Immature natural killer cell (primary cell): ENCODE data around the gene SON. TPM values are rescaled to one million over a fixed set of nuclear protein-coding genes. Genes with fewer than 3 reads are reported as not detected.
"Not testable (repeated sequence)": the region's sequence is repeated elsewhere in the genome, so short reads cannot be mapped to it uniquely, and the experiment has no call there.

ENCODE experiments used
- DNase-seq, 3 donors: peaks; one replicate each; pipeline ENCODE4 v3.0.0; 2022; ENCODE audit warnings: mixed read lengths in 1 of 3
- H3K27ac Mint-ChIP-seq, 6 donors: one replicate each; pipeline ENCODE4 v1.8.0; 2020; ENCODE audit warnings: mixed read lengths in 6 of 6, mild to moderate bottlenecking in 5 of 6, inconsistent platforms in 4 of 6, moderate library complexity in 3 of 6
- H3K27me3 Mint-ChIP-seq, 3 donors: one replicate each; pipeline ENCODE4 v1.8.0; 2020 to 2021; ENCODE audit warnings: low read depth in 3 of 3, mild to moderate bottlenecking in 3 of 3, mixed read lengths in 3 of 3, moderate library complexity in 3 of 3, inconsistent platforms in 1 of 3
- H3K36me3 Mint-ChIP-seq, 3 donors: one replicate each; pipeline ENCODE4 v1.8.0; 2020; ENCODE audit warnings: mixed read lengths in 3 of 3, inconsistent platforms in 2 of 3, mild to moderate bottlenecking in 2 of 3
- H3K4me1 Mint-ChIP-seq, 2 donors: one replicate each; pipeline ENCODE4 v1.8.0; 2020; ENCODE audit warnings: inconsistent platforms in 2 of 2, mild to moderate bottlenecking in 2 of 2, mixed read lengths in 2 of 2, moderate library complexity in 1 of 2
- H3K4me3 Mint-ChIP-seq, 5 donors: one replicate each; pipeline ENCODE4 v1.8.0; 2020; ENCODE audit warnings: mild to moderate bottlenecking in 5 of 5, mixed read lengths in 5 of 5, inconsistent platforms in 3 of 5, moderate library complexity in 3 of 5
- H3K9me3 Mint-ChIP-seq, 6 donors: one replicate each; pipeline ENCODE4 v1.8.0; 2020; ENCODE audit warnings: mild to moderate bottlenecking in 6 of 6, mixed read lengths in 6 of 6, inconsistent platforms in 4 of 6, moderate library complexity in 3 of 6
- polyA plus RNA-seq, 3 donors: library from polyadenylated mRNA; unstranded; fragments of 300-500 nt; fragmentation: Illumina TruSeq; gene quantifications; one replicate each; pipeline ENCODE4 v1.2.3, GENCODE V29; 2021

Gene SON, protein sequence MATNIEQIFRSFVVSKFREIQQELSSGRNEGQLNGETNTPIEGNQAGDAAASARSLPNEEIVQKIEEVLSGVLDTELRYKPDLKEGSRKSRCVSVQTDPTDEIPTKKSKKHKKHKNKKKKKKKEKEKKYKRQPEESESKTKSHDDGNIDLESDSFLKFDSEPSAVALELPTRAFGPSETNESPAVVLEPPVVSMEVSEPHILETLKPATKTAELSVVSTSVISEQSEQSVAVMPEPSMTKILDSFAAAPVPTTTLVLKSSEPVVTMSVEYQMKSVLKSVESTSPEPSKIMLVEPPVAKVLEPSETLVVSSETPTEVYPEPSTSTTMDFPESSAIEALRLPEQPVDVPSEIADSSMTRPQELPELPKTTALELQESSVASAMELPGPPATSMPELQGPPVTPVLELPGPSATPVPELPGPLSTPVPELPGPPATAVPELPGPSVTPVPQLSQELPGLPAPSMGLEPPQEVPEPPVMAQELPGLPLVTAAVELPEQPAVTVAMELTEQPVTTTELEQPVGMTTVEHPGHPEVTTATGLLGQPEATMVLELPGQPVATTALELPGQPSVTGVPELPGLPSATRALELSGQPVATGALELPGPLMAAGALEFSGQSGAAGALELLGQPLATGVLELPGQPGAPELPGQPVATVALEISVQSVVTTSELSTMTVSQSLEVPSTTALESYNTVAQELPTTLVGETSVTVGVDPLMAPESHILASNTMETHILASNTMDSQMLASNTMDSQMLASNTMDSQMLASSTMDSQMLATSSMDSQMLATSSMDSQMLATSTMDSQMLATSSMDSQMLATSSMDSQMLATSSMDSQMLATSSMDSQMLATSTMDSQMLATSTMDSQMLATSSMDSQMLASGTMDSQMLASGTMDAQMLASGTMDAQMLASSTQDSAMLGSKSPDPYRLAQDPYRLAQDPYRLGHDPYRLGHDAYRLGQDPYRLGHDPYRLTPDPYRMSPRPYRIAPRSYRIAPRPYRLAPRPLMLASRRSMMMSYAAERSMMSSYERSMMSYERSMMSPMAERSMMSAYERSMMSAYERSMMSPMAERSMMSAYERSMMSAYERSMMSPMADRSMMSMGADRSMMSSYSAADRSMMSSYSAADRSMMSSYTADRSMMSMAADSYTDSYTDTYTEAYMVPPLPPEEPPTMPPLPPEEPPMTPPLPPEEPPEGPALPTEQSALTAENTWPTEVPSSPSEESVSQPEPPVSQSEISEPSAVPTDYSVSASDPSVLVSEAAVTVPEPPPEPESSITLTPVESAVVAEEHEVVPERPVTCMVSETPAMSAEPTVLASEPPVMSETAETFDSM (N-terminal part only)
- polyA plus RNA-seq, result 100 to 1,000 TPM; 249 to 673 (median 267) TPM

DNA sequence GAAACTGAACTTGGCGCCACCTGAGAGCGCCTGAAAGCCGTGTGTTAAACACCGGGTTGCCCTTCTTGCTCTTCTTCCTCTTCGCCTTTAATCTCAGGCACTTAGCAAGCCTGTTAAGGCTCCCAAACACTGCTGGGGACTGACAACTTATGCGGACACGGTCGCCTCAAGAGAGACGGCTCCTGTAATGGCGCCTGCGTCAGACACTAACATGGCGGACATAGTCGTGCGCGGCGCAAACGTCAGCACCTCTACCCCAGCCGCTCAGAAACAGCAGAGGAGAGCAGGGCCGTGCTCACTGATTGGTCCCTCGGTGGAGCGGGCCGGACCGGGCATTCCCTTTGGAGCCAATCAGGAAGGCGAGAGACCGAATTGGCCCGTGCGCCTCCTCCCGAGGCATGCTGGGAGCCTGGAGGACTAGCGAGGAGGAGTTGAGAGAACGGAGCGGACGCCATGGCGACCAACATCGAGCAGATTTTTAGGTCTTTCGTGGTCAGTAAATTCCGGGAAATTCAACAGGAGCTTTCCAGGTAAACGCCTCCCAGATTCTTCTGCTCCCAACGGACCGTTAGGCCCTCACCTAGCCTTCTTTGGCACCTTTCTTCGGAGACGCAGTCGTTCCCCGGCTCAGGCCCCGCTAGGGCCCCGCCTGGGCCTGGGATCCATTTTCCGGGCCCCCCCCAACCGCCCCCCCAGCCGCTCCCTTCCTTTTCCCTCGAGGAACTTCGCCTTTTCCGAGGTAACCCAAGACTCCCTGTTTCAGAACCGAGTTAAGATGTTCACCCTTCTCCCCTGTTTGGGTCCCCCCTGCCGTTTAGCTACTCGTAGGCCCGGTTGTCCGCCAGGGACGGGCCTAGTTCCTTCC is at the start of gene SON:
Gene SON (plus strand): TSS at position 399 of the 865 bp plus-strand sequence. CDS start 55 bp downstream, at position 454.
- H3K4me1 Mint-ChIP-seq, result peaks cover 48 to 58% of the 10 kb centered on the region in 2 donors
- H3K27me3 Mint-ChIP-seq, result peaks cover 10 to 21% (median 17%) of the 10 kb centered on the region in 3 donors
- H3K9me3 Mint-ChIP-seq, result no peaks in the 10 kb centered on the region
- peak within 1 kb of the TSS; percentile 99 to 100 (median 100) for H3K27ac Mint-ChIP-seq
- peak within 1 kb of the TSS; percentile 94 to 100 (median 98) for H3K4me3 Mint-ChIP-seq
- DNase-seq, result peak; percentile 97
- peaks cover 0 to 3% (median 0%) of the 10 kb centered on the region in 3 donors for H3K36me3 Mint-ChIP-seq

DNA sequence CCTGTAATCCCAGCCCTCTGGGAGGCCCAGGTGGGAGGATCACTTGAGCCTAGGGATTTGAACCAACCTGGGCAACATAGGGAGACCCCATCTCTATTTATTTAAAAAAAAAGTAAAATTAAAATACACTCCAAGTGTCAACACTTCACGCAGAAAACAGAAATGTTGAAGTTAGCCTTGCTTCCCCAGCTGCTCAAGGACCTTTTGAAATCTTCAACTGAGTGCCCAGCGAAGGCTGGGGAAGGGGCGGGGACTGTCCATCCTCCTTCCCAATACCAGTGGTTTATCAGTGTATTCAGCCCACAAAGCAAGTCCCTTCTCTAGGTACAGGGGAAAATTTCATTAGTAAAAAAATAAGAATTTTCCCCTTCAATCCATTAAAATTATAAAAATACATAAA is 49.1 kb upstream of the SON start:
- DNase-seq, result no peak
- Mint-ChIP-seq H3K9me3 (no peaks in the 10 kb centered on the region), H3K27me3 (peaks cover 0 to 4% (median 3%) of the 10 kb centered on the region in 3 donors), H3K27ac (no peak overlapping the region), H3K4me3 (peak overlapping the region in 2 of 5 donors; percentile 16 to 52), H3K36me3 (no peaks in the 10 kb centered on the region), H3K4me1 (peaks cover 10 to 15% of the 10 kb centered on the region in 2 donors)

DNA sequence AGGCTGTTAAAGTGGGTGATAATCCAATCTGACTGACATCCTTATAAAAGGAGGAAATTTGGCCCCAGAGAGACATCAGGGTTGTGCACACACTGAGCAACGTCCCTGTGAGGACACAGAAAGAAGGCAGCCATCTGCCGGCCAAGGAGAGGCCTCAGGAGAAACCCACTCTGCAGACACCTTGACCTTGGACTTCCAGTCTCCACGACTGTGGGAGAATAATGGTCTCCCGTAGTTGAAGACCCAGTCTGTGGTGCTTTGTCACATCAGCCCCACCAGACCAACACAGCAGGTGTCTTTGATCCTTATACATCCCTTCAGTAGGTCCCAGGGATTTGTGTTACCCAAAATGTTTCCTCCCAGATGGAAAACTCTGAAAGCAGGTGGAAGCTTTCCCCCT is 47.1 kb upstream of the SON start:
- Mint-ChIP-seq H3K36me3 (no peaks in the 10 kb centered on the region), H3K4me3 (no peak overlapping the region), H3K27me3 (peaks cover 0 to 3% (median 2%) of the 10 kb centered on the region in 3 donors), H3K27ac (no peak overlapping the region), H3K9me3 (no peaks in the 10 kb centered on the region), H3K4me1 (peaks cover 9 to 13% of the 10 kb centered on the region in 2 donors)
- DNase-seq, result no peak

DNA sequence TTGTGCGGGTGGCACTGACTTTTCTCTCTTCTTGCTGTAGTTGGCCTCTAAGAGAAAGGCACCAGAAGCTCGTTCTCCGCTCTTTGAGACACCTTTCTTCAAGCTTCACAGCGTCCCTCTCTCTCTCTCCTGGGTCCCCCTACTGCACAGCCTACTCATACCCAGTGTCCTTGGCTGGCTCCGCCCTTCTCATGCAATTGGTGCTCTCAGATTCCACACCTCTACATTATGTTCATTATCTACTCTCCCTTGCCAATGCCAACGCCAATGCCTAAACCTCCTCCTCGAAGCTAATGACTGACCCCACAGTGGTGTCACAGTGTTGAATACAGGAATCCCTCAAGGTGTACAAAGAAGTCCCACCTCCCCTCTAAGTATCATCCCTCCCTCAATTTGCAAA is 46.5 kb upstream of the SON start:
- H3K36me3 Mint-ChIP-seq, result no peaks in the 10 kb centered on the region
- H3K4me3 Mint-ChIP-seq, result no peak overlapping the region
- no peaks in the 10 kb centered on the region for H3K9me3 Mint-ChIP-seq
- peaks cover 5 to 8% of the 10 kb centered on the region in 2 donors for H3K4me1 Mint-ChIP-seq
- DNase-seq, result no peak
- peaks cover 0 to 3% (median 0%) of the 10 kb centered on the region in 3 donors for H3K27me3 Mint-ChIP-seq
- H3K27ac Mint-ChIP-seq, result no peak overlapping the region

DNA sequence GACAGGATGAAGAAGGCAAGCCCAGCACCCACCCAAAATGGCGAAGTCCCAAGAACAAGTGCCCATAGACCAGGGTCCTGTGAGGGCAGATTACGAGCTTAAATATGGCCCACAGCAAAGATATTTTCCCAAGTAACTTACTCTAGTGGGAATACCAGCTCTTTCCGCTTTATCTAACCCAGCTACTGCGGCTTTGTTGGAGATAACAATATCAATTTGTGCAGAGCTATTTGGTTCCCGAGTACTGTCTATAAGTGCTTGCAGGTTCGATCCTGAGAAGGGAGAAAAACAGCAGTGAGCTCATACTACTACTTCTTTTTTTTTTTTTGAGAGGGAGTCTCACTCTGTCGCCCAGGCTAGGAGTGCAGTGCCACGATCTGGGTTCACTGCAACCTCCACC is 37.0 kb upstream of the SON start:
- Mint-ChIP-seq H3K36me3 (peaks cover 35 to 46% (median 45%) of the 10 kb centered on the region in 3 donors), H3K4me1 (no peaks in the 10 kb centered on the region)

DNA sequence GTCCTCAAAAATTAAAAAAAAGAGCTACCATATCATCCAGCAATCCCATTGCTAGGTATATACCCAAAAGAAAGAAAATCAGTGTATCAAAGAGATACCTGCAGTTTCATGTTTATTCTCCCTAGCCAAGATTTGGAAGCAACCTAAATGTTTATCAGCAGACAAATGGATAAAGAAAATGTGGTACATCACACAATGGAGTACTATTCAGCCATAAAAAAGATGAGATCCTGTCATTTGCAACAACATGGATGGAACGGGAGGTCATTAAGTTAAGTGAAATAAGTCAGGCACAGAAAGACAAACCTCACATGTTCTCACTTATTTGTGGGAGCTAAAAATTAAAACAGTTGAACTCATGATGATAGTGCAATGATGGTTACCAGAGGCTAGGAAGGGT is 35.8 kb upstream of the SON start:
- not testable (repeated sequence) for H3K9me3 Mint-ChIP-seq, H3K4me1 Mint-ChIP-seq, H3K4me3 Mint-ChIP-seq, H3K27ac Mint-ChIP-seq, H3K27me3 Mint-ChIP-seq, DNase-seq
- peaks cover 42 to 55% (median 55%) of the 10 kb centered on the region in 3 donors for H3K36me3 Mint-ChIP-seq

More for the DNA sequence above, 37.0 kb upstream of the SON start:
- Mint-ChIP-seq H3K9me3 (no peaks in the 10 kb centered on the region), H3K27ac (no peak overlapping the region), H3K4me3 (no peak overlapping the region), H3K27me3 (peaks cover 0 to 2% (median 0%) of the 10 kb centered on the region in 3 donors)
- DNase-seq, result no peak

DNA sequence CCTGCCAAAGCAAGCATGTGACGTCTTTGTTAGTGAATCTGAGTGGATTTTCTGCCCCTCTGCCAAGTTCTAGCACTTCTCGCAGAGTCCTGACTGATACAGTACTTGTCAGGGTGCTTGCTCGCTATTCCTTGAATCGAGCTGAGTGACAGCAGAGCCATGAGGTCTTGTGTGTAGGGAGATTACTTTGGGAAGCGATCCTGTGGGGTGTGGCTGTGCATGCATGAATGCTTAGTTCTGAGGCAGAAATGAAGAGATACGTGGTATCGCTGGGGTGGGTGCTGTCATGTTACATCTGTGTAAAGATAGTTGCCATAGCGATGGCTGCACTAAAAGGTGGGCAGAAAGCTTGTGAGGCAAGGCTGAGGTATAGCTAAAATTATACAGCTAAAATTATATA is 32.0 kb upstream of the SON start:
- H3K27me3 Mint-ChIP-seq, result peaks cover 0 to 1% (median 0%) of the 10 kb centered on the region in 3 donors
- H3K4me1 Mint-ChIP-seq, result no peaks in the 10 kb centered on the region
- H3K27ac Mint-ChIP-seq, result no peak overlapping the region
- H3K36me3 Mint-ChIP-seq, result peaks cover 42 to 53% (median 47%) of the 10 kb centered on the region in 3 donors
- no peaks in the 10 kb centered on the region for H3K9me3 Mint-ChIP-seq
- no peak for DNase-seq
- no peak overlapping the region for H3K4me3 Mint-ChIP-seq

DNA sequence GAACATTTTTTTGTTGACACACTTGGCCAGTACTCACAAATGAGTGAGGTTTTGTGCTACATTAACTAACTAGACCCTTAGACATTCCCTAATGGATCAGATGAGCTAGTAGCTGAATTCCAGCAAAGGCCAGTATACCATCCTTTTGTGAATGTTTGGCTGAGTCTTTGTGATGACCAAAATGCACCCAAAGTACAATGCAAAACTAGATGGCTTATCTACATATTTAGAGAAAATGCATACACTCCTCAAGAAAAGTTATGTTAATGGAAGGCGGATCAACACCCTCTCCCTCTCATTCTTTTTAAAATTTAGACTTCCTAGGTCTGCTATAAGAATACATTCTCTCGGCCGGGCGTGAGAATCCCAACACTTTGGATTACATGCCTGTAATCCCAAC is 31.2 kb upstream of the SON start:
- no peak for DNase-seq
- Mint-ChIP-seq H3K4me1 (no peaks in the 10 kb centered on the region), H3K9me3 (no peaks in the 10 kb centered on the region), H3K27ac (no peak overlapping the region), H3K27me3 (peaks cover 0 to 1% (median 0%) of the 10 kb centered on the region in 3 donors), H3K4me3 (no peak overlapping the region), H3K36me3 (peaks cover 42 to 55% (median 49%) of the 10 kb centered on the region in 3 donors)

DNA sequence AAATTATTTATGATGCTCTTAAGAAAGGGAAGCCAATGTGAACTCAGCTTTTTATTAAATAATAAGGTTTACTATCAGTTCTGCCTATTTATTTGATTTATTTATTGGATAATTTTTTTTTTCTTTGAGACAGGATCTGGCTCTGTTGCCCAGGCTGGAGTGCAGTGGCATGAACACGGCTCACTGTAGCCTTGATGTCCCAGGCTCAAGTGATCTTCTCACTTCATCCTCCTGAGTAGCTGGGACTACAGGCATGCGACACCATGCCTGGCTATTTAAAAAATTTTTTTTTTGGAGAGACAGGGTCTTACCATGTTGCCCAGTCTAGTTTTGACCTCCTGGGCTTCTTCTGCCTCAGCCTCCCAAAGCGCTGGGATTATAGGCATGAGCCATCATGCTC is 30.4 kb upstream of the SON start:
- Mint-ChIP-seq H3K27ac (no peak overlapping the region), H3K4me3 (no peak overlapping the region), H3K9me3 (no peaks in the 10 kb centered on the region), H3K4me1 (no peaks in the 10 kb centered on the region), H3K27me3 (peaks cover 0 to 1% (median 0%) of the 10 kb centered on the region in 3 donors), H3K36me3 (peaks cover 35 to 57% (median 49%) of the 10 kb centered on the region in 3 donors)
- no peak for DNase-seq

DNA sequence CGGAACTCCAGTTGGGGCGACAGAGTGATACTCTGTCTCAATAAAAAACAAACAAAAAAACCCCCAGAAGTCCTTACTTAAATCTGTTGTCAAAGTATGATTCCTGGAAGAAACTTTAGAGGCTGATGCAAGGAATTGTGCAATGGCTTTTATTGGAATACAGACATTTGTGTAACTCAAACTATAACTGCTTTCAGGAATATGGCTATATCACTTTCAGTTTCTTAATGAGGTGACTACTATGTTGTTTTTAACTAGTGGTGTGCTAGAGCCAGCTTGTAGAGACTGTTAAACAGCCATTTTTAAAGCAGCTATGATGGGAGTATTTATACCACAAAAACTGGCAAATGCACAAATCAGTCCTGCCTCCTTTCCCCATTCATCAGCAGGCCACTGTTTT is 28.6 kb upstream of the SON start:
- no peak overlapping the region for H3K4me3 Mint-ChIP-seq
- H3K9me3 Mint-ChIP-seq, result no peaks in the 10 kb centered on the region
- no peak for DNase-seq
- H3K27me3 Mint-ChIP-seq, result peaks cover 0 to 1% (median 0%) of the 10 kb centered on the region in 3 donors
- H3K27ac Mint-ChIP-seq, result peak overlapping the region in 1 of 6 donors; percentile 25
- H3K36me3 Mint-ChIP-seq, result peaks cover 36 to 57% (median 40%) of the 10 kb centered on the region in 3 donors
- no peaks in the 10 kb centered on the region for H3K4me1 Mint-ChIP-seq

DNA sequence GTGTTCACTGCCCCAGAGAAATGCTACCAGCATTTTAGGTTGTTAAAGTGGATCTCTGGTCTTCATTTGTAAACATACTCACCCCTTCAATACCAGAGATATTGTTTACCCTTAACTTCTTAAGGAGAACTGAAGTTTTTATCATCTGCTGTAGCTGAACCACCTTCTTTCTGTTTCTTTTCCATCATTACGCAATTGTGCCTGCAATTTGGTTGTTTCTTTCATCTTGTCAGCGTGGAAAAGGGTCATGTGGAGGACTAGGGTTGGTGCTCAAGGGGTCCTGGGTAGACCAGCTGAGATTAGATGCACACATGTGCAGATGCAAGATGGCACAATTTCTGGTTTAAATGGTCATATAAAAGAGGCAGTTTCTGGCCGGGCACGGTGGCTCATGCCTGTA is 23.9 kb upstream of the SON start:
- peaks cover 25 to 50% (median 34%) of the 10 kb centered on the region in 3 donors for H3K36me3 Mint-ChIP-seq
- peaks cover 0 to 1% (median 0%) of the 10 kb centered on the region in 3 donors for H3K27me3 Mint-ChIP-seq
- no peak overlapping the region for H3K4me3 Mint-ChIP-seq
- no peak overlapping the region for H3K27ac Mint-ChIP-seq
- H3K9me3 Mint-ChIP-seq, result no peaks in the 10 kb centered on the region
- no peak for DNase-seq
- H3K4me1 Mint-ChIP-seq, result no peaks in the 10 kb centered on the region

DNA sequence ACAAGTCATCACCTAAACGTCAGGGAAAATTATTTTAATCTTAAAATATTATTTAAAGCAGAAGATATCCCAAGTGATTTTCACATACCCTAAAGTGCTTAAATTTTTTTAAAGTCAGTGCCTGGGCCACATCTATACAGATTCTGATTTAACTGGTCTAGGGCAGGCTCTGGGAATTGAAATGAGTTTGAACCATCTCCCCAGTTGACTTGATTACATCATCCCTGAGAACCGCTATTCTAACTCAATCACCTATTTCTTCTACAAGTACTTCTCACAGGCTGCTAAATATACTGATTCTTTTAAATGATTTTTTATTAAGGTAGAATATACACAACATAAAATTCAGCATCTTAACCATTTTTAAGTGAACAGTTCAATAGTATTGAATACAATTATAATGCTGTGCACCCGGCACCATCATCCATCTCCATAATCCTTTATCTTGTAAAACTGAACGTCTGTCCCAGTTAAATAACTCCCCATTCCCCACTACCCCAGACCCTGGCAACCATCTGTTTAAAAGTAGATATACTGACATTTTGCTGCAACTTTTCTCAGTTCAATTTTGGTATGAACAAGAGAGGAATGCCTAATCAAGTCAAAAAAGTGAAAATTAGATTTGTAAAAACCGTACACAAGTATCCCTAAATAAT is 20.4 kb upstream of the SON start:
- peak overlapping the region in 2 of 6 donors; percentile 5 to 20 for H3K27ac Mint-ChIP-seq
- peaks cover 10 to 40% (median 24%) of the 10 kb centered on the region in 3 donors for H3K36me3 Mint-ChIP-seq
- no peak overlapping the region for H3K4me3 Mint-ChIP-seq
- H3K27me3 Mint-ChIP-seq, result no peaks in the 10 kb centered on the region
- H3K9me3 Mint-ChIP-seq, result no peaks in the 10 kb centered on the region
- DNase-seq, result no peak
- H3K4me1 Mint-ChIP-seq, result no peaks in the 10 kb centered on the region
